ENCODE measurements around the gene PPM1F.

- TF ChIP-seq POLR2AphosphoS5 (IDR thresholded peaks at IDR 0.05) (no peak), POLR2A (IDR thresholded peaks at IDR 0.05) (no peak), CTCF (IDR thresholded peaks at IDR 0.05 in 8 of 11, conservative IDR thresholded peaks at IDR 0.05 in 3 of 11) (no peak)
Measured at GRCh38 chr22:21985214-21985613, 32.6 kb upstream of the PPM1F start.
